Upper lobe of right lung (tissue), 1 donor: ENCODE results near the gene CATSPERD. TPM values are rescaled to one million over a fixed set of nuclear protein-coding genes. Genes with fewer than 3 reads are reported as not detected.
A peak's percentile ranks its signal among the peaks of the same experiment; 100 is the strongest.
"Not testable (repeated sequence)": the region's sequence is repeated elsewhere in the genome, so short reads cannot be mapped to it uniquely, and the experiment has no call there.

Experiments used
- ATAC-seq: fragments of 200-7000 bp; cut with Tn5 transposase; one replicate; pipeline ENCODE4 v1.9.1; 2020; ENCODE audit warnings: mild to moderate bottlenecking, moderate library complexity
- DNase-seq: peaks from one replicate; pipeline ENCODE4 v3.0.0-alpha.2; 2020
- H3K27ac ChIP-seq: fragments of 200-600 bp; one replicate; pipeline ENCODE4 v1.8.0; 2022
- H3K27me3 ChIP-seq: fragments of 200-600 bp; one replicate; pipeline ENCODE4 v1.8.0; 2022; ENCODE audit warnings: mild to moderate bottlenecking
- H3K36me3 ChIP-seq: fragments of 200-600 bp; one replicate; pipeline ENCODE4 v1.8.0; 2022
- H3K4me1 ChIP-seq: fragments of 200-600 bp; one replicate; pipeline ENCODE4 v1.8.0; 2022
- H3K4me3 ChIP-seq: fragments of 200-600 bp; one replicate; pipeline ENCODE4 v1.8.0; 2022; ENCODE audit warnings: mild to moderate bottlenecking
- H3K9me3 ChIP-seq: fragments of 200-600 bp; one replicate; pipeline ENCODE4 v1.8.0; 2022
- intact Hi-C: fragments of 100-400 bp; cut with DNase I; formaldehyde crosslinking; loops from one replicate; pipeline ENCODE4 v1.11.0; 2022
- total RNA-seq: library from RNA; stranded (reverse); fragmentation: NEBNext Ultra II Directional; extraction: Animal tissue kit (Norgen Biotek cat#: 25700); gene quantifications from one replicate; pipeline ENCODE4 v1.2.1, GENCODE V29; 2021
- TF ChIP-seq, protein P1 (sequence below): fragments of 200-600 bp; IDR thresholded peaks from one replicate; pipeline ENCODE4 v1.8.0; 2022; ENCODE audit warnings: antibody characterized with exemption
- donor health status: DM: no; HTN: yes; CAD: no; lungs with severe emphysema.

CATSPERD gene
- total RNA-seq, 1 donor from 2014 or later, result not detected

DNA sequence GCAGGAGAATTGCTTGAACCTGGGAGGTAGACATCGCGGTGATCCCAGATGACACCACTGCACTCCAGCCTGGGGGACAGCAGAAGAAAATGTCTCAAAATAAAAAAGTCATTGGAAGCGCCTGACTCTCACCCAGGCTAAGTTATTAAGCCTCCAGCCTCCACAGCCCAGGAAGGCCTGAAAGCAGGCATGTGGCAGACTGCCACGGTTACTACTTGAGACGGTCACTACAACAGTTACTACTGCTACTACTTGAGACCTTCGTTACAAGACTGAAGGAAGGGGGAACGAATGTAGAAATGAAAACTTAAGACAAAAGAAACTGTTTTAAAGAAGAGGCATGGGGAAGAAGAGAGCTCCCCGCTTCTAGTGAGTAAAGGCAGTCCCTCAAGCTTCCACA, 54.5 kb downstream of the CATSPERD start:
- no peak for DNase-seq
- intact Hi-C loops, result no loop called here

DNA sequence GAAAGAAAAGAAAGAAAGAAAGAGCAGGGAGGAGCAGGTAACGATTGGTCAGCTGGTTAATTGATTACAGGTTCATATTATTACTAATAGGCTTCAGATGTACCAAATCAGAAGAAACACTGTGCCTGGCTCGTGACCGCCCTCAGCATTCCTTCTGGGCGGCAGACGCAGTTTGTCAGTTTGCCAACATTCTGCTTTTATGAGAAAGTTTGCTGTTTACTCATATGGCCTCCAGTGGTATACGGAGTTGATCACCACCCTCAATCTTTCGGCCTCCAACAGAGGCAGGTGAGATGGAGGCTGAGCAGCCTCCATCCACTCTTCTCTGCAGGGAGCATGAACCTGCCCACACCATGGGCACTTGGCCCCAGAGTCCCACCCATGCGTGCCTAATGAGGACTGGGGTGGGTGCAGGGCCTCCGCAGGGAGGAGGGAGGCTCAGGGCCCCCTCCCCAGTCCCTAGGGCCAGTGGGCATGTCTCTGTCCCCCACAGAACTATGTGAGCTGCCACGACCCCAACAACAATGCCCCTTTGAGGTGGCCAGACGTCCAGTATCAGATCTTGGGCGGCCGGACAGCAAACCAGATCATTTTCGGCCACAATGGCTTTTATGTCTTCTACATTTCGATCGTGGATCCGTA, 55.4 kb downstream of the CATSPERD start:
- TF ChIP-seq, protein P1, sequence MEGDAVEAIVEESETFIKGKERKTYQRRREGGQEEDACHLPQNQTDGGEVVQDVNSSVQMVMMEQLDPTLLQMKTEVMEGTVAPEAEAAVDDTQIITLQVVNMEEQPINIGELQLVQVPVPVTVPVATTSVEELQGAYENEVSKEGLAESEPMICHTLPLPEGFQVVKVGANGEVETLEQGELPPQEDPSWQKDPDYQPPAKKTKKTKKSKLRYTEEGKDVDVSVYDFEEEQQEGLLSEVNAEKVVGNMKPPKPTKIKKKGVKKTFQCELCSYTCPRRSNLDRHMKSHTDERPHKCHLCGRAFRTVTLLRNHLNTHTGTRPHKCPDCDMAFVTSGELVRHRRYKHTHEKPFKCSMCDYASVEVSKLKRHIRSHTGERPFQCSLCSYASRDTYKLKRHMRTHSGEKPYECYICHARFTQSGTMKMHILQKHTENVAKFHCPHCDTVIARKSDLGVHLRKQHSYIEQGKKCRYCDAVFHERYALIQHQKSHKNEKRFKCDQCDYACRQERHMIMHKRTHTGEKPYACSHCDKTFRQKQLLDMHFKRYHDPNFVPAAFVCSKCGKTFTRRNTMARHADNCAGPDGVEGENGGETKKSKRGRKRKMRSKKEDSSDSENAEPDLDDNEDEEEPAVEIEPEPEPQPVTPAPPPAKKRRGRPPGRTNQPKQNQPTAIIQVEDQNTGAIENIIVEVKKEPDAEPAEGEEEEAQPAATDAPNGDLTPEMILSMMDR, result no peak
- Histone ChIP-seq H3K27ac (no peak overlapping the region), H3K4me3 (no peak overlapping the region), H3K9me3 (no peaks in the 10 kb centered on the region), H3K4me1 (no peaks in the 10 kb centered on the region), H3K36me3 (no peaks in the 10 kb centered on the region), H3K27me3 (no peaks in the 10 kb centered on the region)
- no peak for DNase-seq
- no peak for ATAC-seq
- intact Hi-C loops, result no loop called here

More for the DNA sequence above, 54.5 kb downstream of the CATSPERD start:
- Histone ChIP-seq H3K36me3 (no peaks in the 10 kb centered on the region), H3K27me3 (no peaks in the 10 kb centered on the region), H3K9me3 (no peaks in the 10 kb centered on the region), H3K27ac (no peak overlapping the region), H3K4me1 (no peaks in the 10 kb centered on the region), H3K4me3 (no peak overlapping the region)
- ATAC-seq, result peak; percentile 32
- TF ChIP-seq, protein P1, result no peak

DNA sequence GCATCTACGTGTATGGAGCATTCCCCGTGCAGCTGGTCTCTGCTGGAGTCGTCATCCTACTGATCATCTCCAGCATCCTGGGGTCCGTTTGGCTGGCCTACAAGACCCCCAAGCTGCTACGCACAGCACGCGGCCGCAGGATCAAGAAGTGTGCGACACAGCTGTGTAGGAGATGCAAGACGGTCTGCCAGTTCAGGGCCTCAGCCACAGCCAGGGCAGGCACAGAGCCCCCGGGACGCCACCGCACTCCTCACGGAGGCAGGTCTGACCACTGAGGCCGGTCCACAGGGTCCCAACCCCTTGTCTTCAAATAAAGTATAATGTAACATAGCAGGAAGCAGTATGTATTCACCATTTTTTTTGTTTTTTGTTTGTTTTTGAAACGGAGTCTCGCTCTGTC, 58.0 kb downstream of the CATSPERD start:
- Histone ChIP-seq H3K27me3 (no peaks in the 10 kb centered on the region), H3K9me3 (no peaks in the 10 kb centered on the region), H3K36me3 (no peaks in the 10 kb centered on the region), H3K4me1 (no peaks in the 10 kb centered on the region), H3K4me3 (no peak overlapping the region), H3K27ac (no peak overlapping the region)
- intact Hi-C loops, result no loop called here
- ATAC-seq, result no peak
- TF ChIP-seq, protein P1, result no peak
- DNase-seq, result no peak

DNA sequence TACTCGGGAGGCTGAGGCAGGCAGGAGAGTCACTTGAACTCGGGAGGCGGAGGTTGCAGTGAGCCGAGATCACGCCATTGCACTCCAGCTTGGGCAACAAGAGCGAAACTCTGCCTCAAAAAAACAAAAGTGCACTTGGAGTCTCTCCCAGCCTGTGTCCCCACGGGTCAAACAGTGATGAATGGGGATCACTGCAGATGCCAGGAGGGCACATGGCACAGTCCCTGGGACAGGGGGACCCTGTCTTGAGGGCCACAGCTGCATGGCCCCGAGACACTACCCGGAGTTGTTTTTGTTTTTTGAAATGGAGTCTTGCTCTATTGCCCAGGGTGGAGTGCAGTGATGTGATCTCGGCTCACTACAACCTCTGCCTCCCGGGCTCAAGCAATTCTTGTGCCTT, 60.5 kb downstream of the CATSPERD start:
- H3K27ac ChIP-seq, ATAC-seq, H3K9me3 ChIP-seq, H3K4me3 ChIP-seq, DNase-seq, H3K27me3 ChIP-seq, intact Hi-C loops, H3K4me1 ChIP-seq: not testable (repeated sequence)
- peaks cover 18% of the 10 kb centered on the region for H3K36me3 ChIP-seq

DNA sequence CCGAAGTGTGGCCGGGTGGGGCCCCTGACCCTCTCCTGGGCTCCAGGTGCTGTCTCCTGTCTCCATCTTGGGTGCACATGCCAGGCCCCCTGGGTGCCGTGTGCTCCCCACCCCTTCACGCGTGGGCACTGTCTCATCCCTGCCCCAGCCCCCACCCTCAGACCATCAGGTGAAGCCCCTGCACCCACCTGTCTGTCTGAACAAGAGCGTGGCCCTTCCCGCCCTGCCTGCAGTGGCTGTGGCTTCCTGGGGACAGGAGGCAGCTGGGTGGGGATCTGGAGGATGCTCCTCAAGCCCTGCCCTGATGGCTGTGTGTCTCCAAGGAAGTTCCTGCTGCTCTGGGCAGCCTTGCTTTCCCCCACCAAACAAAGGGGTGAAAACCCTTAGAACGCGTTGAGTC, 61.9 kb downstream of the CATSPERD start:
- Histone ChIP-seq H3K36me3 (peaks cover 32% of the 10 kb centered on the region), H3K4me3 (no peak overlapping the region), H3K27ac (no peak overlapping the region), H3K4me1 (no peaks in the 10 kb centered on the region), H3K27me3 (no peaks in the 10 kb centered on the region), H3K9me3 (no peaks in the 10 kb centered on the region)
- intact Hi-C loops, result no loop called here
- DNase-seq, result no peak
- TF ChIP-seq, protein P1, result no peak
- no peak for ATAC-seq

DNA sequence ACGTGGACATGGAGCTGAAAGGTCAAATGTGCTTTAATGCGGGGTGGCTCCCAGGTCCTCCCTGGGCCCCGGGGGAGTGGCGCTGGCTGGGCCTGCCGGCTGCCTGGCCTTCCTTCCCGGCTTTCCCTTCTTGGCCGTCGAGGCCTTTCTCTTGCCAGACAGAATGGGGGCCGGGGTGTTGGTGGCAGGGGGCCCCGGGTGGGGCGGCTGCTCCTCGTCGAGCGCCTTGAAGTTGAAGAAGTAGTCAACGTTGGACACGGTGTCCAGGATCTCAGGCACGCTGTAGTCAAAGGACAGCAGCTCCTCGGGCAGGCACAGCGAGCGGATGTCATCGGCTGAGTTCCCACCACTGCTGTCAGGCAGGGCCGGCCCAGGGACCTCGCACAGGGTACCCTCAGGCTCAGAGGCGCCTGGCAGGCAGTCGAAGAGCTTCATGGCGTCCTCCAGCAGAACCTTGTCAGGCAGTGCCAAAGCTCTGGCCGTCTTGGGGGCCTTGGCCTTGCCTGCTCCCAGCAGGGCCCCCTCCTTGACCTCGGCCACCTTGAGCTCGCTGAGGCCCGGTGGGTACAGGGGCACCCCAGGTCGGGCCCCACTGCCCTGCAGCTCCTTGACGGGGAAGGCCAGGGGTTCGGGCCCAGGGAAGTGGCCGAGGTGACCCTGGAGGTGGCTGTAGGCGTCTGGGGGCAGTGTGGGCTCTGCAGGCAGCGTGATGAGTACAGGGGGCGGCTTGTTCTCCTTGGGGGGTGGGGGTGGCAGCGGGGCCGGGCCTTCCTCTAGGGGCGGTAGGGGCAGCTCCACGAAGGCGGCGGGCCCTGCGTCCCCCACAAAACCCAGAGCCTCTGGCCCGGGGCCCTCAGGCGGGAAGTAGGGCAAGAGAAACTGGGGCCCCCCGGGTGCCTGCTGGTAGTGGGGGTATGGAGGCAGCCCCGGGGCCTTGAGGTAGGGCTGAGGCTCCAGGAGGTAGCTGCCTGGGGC, 62.8 kb downstream of the CATSPERD start:
- Histone ChIP-seq H3K27me3 (no peaks in the 10 kb centered on the region), H3K27ac (no peak overlapping the region), H3K4me3 (no peak overlapping the region), H3K36me3 (peaks cover 41% of the 10 kb centered on the region), H3K9me3 (no peaks in the 10 kb centered on the region), H3K4me1 (no peaks in the 10 kb centered on the region)
- intact Hi-C loops, result no loop called here
- DNase-seq (no peak), ATAC-seq (no peak)
- TF ChIP-seq, protein P1, result no peak
